ENCODE results near the gene DNAJA3.

DNAJA3 gene

DNA sequence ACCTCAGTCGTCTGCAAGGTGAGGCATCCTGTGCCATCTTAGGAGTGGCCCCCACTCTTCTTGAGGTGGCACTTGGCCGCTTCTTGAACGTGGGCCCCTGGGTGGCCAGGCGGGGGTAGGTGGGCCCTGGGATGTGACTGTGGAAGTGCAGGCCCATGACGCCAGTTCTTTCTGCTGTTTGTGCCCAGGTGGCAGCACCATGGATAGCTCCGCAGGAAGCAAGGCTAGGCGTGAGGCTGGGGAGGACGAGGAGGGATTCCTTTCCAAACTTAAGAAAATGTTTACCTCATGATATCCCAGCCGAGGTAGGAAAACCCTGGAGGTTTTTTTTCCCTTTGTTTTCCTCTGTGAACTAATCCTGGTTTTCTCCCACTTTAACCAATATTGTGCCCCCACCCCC lies 29.0 kb downstream of the DNAJA3 start:
- H3K4me3 ChIP-seq (ENCODE audit: low read depth, low read length) = no peak overlapping the region
- H4K12ac ChIP-seq (ENCODE audit: low read depth, low read length) = no peak overlapping the region
- no peak overlapping the region for H4K91ac ChIP-seq (ENCODE audit: low read depth, low read length)
- H3K79me1 ChIP-seq (ENCODE audit: low read length) = no peaks in the 10 kb centered on the region
- H3K9me3 ChIP-seq (ENCODE audit: insufficient read depth, low read depth, low read length) = peaks cover 2% of the 10 kb centered on the region
- no peak overlapping the region for H3K14ac ChIP-seq (ENCODE audit: low read length)
- WGBS (ENCODE audit: extremely low coverage, insufficient coverage, insufficient read length) = no CpG with 5 or more reads among the region's 9 CpGs
- no peak overlapping the region for H3K18ac ChIP-seq (ENCODE audit: low read length)
- peaks cover 44 to 53% of the 10 kb centered on the region in 2 experiments for H3K36me3 ChIP-seq (ENCODE audit: control insufficient read depth in 1 of 2, insufficient read depth in 2 of 2, low read length in 2 of 2)
- H3K4me1 ChIP-seq (ENCODE audit: control insufficient read depth in 1 of 2, insufficient read depth in 2 of 2, low read length in 2 of 2) = peaks cover 0 to 9% of the 10 kb centered on the region in 2 experiments
- no peak overlapping the region for H3K9ac ChIP-seq (ENCODE audit: low read length)
- no peak overlapping the region for H3K23ac ChIP-seq (ENCODE audit: low read length)
- no peak overlapping the region for H2BK120ac ChIP-seq (ENCODE audit: insufficient read depth, low read length, poor library complexity)
- H3K27ac ChIP-seq (ENCODE audit: low read depth, low read length) = no peak overlapping the region
- H3K4me2 ChIP-seq (ENCODE audit: low read length) = no peak overlapping the region
- no peak overlapping the region for H3K4ac ChIP-seq (ENCODE audit: low read depth, low read length)
- no peak overlapping the region for H2BK5ac ChIP-seq (ENCODE audit: low read depth, low read length, poor library complexity)
- no peak overlapping the region for H2AFZ ChIP-seq (ENCODE audit: insufficient read depth, low read length, poor library complexity)
- H2BK12ac ChIP-seq (ENCODE audit: low read length) = no peak overlapping the region
- DNase-seq = no peak
- H2AK5ac ChIP-seq (ENCODE audit: low read length) = no peak overlapping the region
- no peaks in the 10 kb centered on the region for H3K79me2 ChIP-seq (ENCODE audit: control insufficient read depth, insufficient read depth, low read length, poor library complexity)
- H3K27me3 ChIP-seq (ENCODE audit: insufficient read depth, low read length) = no peaks in the 10 kb centered on the region
- H4K8ac ChIP-seq (ENCODE audit: low read depth, low read length) = no peak overlapping the region

DNA sequence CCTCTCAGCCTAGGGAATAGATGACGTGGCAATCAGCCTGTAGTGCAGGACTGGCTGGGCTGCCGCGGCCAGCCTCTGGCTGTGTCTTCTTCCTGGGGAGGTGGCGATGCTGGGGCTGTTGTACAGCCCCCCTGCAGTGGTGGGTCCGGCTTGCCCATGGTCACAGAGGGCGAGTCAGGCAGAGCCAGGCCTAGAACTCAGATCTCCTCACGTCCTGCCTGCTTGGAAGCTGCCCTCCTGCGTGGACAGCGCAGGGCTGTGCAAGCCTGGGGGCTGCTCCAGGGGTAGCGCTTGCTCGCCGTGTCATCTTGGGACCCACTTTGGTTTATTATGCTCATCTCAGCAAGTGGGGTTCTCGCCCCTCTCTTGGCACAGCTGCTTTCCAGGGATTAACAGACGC lies 29.4 kb downstream of the DNAJA3 start:
- H3K18ac ChIP-seq (ENCODE audit: low read length) = no peak overlapping the region

DNA sequence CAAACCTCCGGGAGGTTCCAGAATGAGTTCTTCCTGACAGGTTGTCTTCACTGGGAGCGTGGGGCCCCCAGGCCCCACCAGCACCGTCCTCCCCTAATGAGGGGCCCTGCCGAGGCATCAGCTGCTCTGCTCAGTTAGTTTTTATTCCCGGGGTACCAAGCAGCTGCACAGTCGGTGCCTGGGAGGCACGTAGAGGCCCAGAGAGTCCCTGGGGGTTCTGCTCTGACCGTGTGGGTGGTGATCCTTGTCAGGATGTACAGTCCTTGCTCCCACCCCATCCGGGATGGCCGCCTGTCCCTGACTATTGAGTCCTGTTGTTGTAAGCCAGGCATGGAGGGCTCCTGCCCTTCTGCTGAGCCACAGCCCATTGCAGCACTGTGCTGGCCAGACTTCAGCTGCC lies 30.3 kb downstream of the DNAJA3 start:
- no peak for DNase-seq
- Histone ChIP-seq H2BK120ac (ENCODE audit: insufficient read depth, low read length, poor library complexity) (no peak overlapping the region), H2AK5ac (ENCODE audit: low read length) (no peak overlapping the region), H3K79me2 (ENCODE audit: control insufficient read depth, insufficient read depth, low read length, poor library complexity) (no peaks in the 10 kb centered on the region), H3K4ac (ENCODE audit: low read depth, low read length) (no peak overlapping the region), H3K9me3 (ENCODE audit: insufficient read depth, low read depth, low read length) (peaks cover under 1% of the 10 kb centered on the region), H4K91ac (ENCODE audit: low read depth, low read length) (no peak overlapping the region), H4K12ac (ENCODE audit: low read depth, low read length) (no peak overlapping the region), H3K14ac (ENCODE audit: low read length) (no peak overlapping the region), H3K36me3 (ENCODE audit: control insufficient read depth in 1 of 2, insufficient read depth in 2 of 2, low read length in 2 of 2) (peaks cover 35 to 43% of the 10 kb centered on the region in 2 experiments), H4K8ac (ENCODE audit: low read depth, low read length) (no peak overlapping the region), H3K18ac (ENCODE audit: low read length) (no peak overlapping the region), H3K27ac (ENCODE audit: low read depth, low read length) (no peak overlapping the region), H3K79me1 (ENCODE audit: low read length) (no peaks in the 10 kb centered on the region), H2BK12ac (ENCODE audit: low read length) (no peak overlapping the region), H3K4me1 (ENCODE audit: control insufficient read depth in 1 of 2, insufficient read depth in 2 of 2, low read length in 2 of 2) (peaks cover 0 to 9% of the 10 kb centered on the region in 2 experiments), H3K27me3 (ENCODE audit: insufficient read depth, low read length) (no peaks in the 10 kb centered on the region), H3K4me2 (ENCODE audit: low read length) (no peak overlapping the region), H3K23ac (ENCODE audit: low read length) (no peak overlapping the region), H3K4me3 (ENCODE audit: low read depth, low read length) (no peak overlapping the region), H2BK5ac (ENCODE audit: low read depth, low read length, poor library complexity) (no peak overlapping the region), H3K9ac (ENCODE audit: low read length) (no peak overlapping the region), H2AFZ (ENCODE audit: insufficient read depth, low read length, poor library complexity) (no peak overlapping the region)
- no CpG with 5 or more reads among the region's 10 CpGs for WGBS (ENCODE audit: extremely low coverage, insufficient coverage, insufficient read length)

More for the DNA sequence above, 29.4 kb downstream of the DNAJA3 start:
- Histone ChIP-seq H4K8ac (ENCODE audit: low read depth, low read length) (no peak overlapping the region), H2AK5ac (ENCODE audit: low read length) (no peak overlapping the region), H3K36me3 (ENCODE audit: control insufficient read depth in 1 of 2, insufficient read depth in 2 of 2, low read length in 2 of 2) (peaks cover 42 to 49% of the 10 kb centered on the region in 2 experiments), H3K27me3 (ENCODE audit: insufficient read depth, low read length) (no peaks in the 10 kb centered on the region), H3K9me3 (ENCODE audit: insufficient read depth, low read depth, low read length) (peaks cover 2% of the 10 kb centered on the region), H3K4me3 (ENCODE audit: low read depth, low read length) (no peak overlapping the region), H3K9ac (ENCODE audit: low read length) (no peak overlapping the region), H3K27ac (ENCODE audit: low read depth, low read length) (no peak overlapping the region), H3K4me2 (ENCODE audit: low read length) (no peak overlapping the region), H4K12ac (ENCODE audit: low read depth, low read length) (no peak overlapping the region), H3K79me2 (ENCODE audit: control insufficient read depth, insufficient read depth, low read length, poor library complexity) (no peaks in the 10 kb centered on the region), H2BK12ac (ENCODE audit: low read length) (no peak overlapping the region), H3K4ac (ENCODE audit: low read depth, low read length) (no peak overlapping the region), H2BK120ac (ENCODE audit: insufficient read depth, low read length, poor library complexity) (no peak overlapping the region), H3K23ac (ENCODE audit: low read length) (no peak overlapping the region), H2BK5ac (ENCODE audit: low read depth, low read length, poor library complexity) (no peak overlapping the region), H2AFZ (ENCODE audit: insufficient read depth, low read length, poor library complexity) (no peak overlapping the region), H3K79me1 (ENCODE audit: low read length) (no peaks in the 10 kb centered on the region), H3K4me1 (ENCODE audit: control insufficient read depth in 1 of 2, insufficient read depth in 2 of 2, low read length in 2 of 2) (peaks cover 0 to 9% of the 10 kb centered on the region in 2 experiments), H4K91ac (ENCODE audit: low read depth, low read length) (no peak overlapping the region), H3K14ac (ENCODE audit: low read length) (no peak overlapping the region)
- DNase-seq = no peak
- WGBS (ENCODE audit: extremely low coverage, insufficient coverage, insufficient read length) = no CpG with 5 or more reads among the region's 14 CpGs

DNA sequence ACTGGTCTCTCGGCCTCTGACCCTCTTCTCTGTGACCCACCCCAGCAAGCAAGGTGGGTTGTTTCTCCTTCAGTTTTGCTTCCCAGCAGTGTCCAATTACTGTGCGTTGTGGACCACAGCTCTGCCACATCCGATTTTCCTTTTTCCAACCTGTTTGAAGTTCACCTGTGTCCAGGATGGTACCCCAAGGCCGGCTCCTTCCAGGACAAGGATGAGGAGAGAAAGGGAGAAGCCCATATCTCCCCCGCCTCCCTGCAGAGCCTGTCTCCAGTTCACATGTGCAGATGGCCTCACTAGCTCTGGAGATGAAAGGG lies 35.2 kb downstream of the DNAJA3 start:
- peaks cover 4% of the 10 kb centered on the region for H3K79me1 ChIP-seq (ENCODE audit: low read length)
- no CpG with 5 or more reads among the region's 5 CpGs for WGBS (ENCODE audit: extremely low coverage, insufficient coverage, insufficient read length)
- H3K27me3 ChIP-seq (ENCODE audit: insufficient read depth, low read length) = no peaks in the 10 kb centered on the region
- H3K79me2 ChIP-seq (ENCODE audit: control insufficient read depth, insufficient read depth, low read length, poor library complexity) = no peaks in the 10 kb centered on the region
- H3K4me2 ChIP-seq (ENCODE audit: low read length) = no peak overlapping the region
- no peak overlapping the region for H4K8ac ChIP-seq (ENCODE audit: low read depth, low read length)
- H2BK5ac ChIP-seq (ENCODE audit: low read depth, low read length, poor library complexity) = no peak overlapping the region
- no peak overlapping the region for H2BK12ac ChIP-seq (ENCODE audit: low read length)
- peaks cover 8 to 23% of the 10 kb centered on the region in 2 experiments for H3K4me1 ChIP-seq (ENCODE audit: control insufficient read depth in 1 of 2, insufficient read depth in 2 of 2, low read length in 2 of 2)
- H2AK5ac ChIP-seq (ENCODE audit: low read length) = no peak overlapping the region
- H4K91ac ChIP-seq (ENCODE audit: low read depth, low read length) = no peak overlapping the region
- no peak overlapping the region for H3K4ac ChIP-seq (ENCODE audit: low read depth, low read length)
- H3K9me3 ChIP-seq (ENCODE audit: insufficient read depth, low read depth, low read length) = peaks cover 2% of the 10 kb centered on the region
- no peak overlapping the region for H3K4me3 ChIP-seq (ENCODE audit: low read depth, low read length)
- H3K18ac ChIP-seq (ENCODE audit: low read length) = no peak overlapping the region
- H2BK120ac ChIP-seq (ENCODE audit: insufficient read depth, low read length, poor library complexity) = no peak overlapping the region
- no peak overlapping the region for H3K14ac ChIP-seq (ENCODE audit: low read length)
- DNase-seq = no peak
- H3K9ac ChIP-seq (ENCODE audit: low read length) = no peak overlapping the region
- H3K36me3 ChIP-seq (ENCODE audit: control insufficient read depth in 1 of 2, insufficient read depth in 2 of 2, low read length in 2 of 2) = peaks cover 42 to 44% of the 10 kb centered on the region in 2 experiments
- H4K12ac ChIP-seq (ENCODE audit: low read depth, low read length) = no peak overlapping the region
- no peak overlapping the region for H3K23ac ChIP-seq (ENCODE audit: low read length)
- H2AFZ ChIP-seq (ENCODE audit: insufficient read depth, low read length, poor library complexity) = no peak overlapping the region
- no peak overlapping the region for H3K27ac ChIP-seq (ENCODE audit: low read depth, low read length)

All from trophoblast cell (in vitro differentiated cells and primary cell).